Stimulated activated CD8-positive, alpha-beta memory T cell treated with anti-CD3 and anti-CD28 coated beads, Interleukin-15, amount 100 ng/mL, for 24 hours (primary cell): ENCODE measurements around the gene TTC28.
"Not testable (repeated sequence)": the region's sequence is repeated elsewhere in the genome, so short reads cannot be mapped to it uniquely, and the experiment has no call there.

Source experiments
- DNase-seq: peaks from one replicate; pipeline ENCODE4 v3.0.0-alpha.2; 2020; ENCODE audit warnings: low read depth

Gene TTC28

GRCh38 chr22:28604966-28605761 lies 74.5 kb downstream of the TTC28 start:
- no peak for DNase-seq

- DNase-seq, result no peak
Measured at GRCh38 chr22:28601915-28602314, 77.7 kb downstream of the TTC28 start.

GRCh38 chr22:28600546-28601143 lies 79.0 kb downstream of the TTC28 start:
- no peak for DNase-seq

- no peak for DNase-seq
Measured at GRCh38 chr22:28599693-28600092, 79.9 kb downstream of the TTC28 start.

- DNase-seq, result no peak
Measured at GRCh38 chr22:28597665-28598064, 82.0 kb downstream of the TTC28 start.

GRCh38 chr22:28594797-28595462 lies 84.7 kb downstream of the TTC28 start:
- DNase-seq, result no peak

GRCh38 chr22:28594076-28594796 lies 85.4 kb downstream of the TTC28 start:
- DNase-seq, result no peak

GRCh38 chr22:28593299-28593698 lies 86.3 kb downstream of the TTC28 start:
- DNase-seq, result no peak

GRCh38 chr22:28589102-28589750 lies 90.4 kb downstream of the TTC28 start:
- no peak for DNase-seq

- DNase-seq, result no peak
Measured at GRCh38 chr22:28585324-28585723, 94.3 kb downstream of the TTC28 start.

GRCh38 chr22:28582806-28583205 lies 96.8 kb downstream of the TTC28 start:
- no peak for DNase-seq

GRCh38 chr22:28581016-28581415 lies 98.6 kb downstream of the TTC28 start:
- DNase-seq, result no peak

- DNase-seq, result no peak
Measured at GRCh38 chr22:28576162-28576561, 103.5 kb downstream of the TTC28 start.

- no peak for DNase-seq
Measured at GRCh38 chr22:28574159-28574788, 105.4 kb downstream of the TTC28 start.

- DNase-seq, result no peak
Measured at GRCh38 chr22:28570696-28571373, 108.8 kb downstream of the TTC28 start.

GRCh38 chr22:28568974-28569373 lies 110.7 kb downstream of the TTC28 start:
- DNase-seq, result not testable (repeated sequence)

GRCh38 chr22:28568099-28568498 lies 111.5 kb downstream of the TTC28 start:
- DNase-seq, result no peak

GRCh38 chr22:28566920-28567499 lies 112.6 kb downstream of the TTC28 start:
- not testable (repeated sequence) for DNase-seq

- no peak for DNase-seq
Measured at GRCh38 chr22:28563636-28564035, 116.0 kb downstream of the TTC28 start.

- DNase-seq, result no peak
Measured at GRCh38 chr22:28562324-28562723, 117.3 kb downstream of the TTC28 start.

GRCh38 chr22:28560743-28561101 lies 118.9 kb downstream of the TTC28 start:
- not testable (repeated sequence) for DNase-seq
